MG63 (cell line): ENCODE data around the gene NUMB. TPM values are rescaled to one million over a fixed set of nuclear protein-coding genes. Genes with fewer than 3 reads are reported as not detected.
"Not testable (repeated sequence)": the region's sequence is repeated elsewhere in the genome, so short reads cannot be mapped to it uniquely, and the experiment has no call there.

ENCODE experiments used
- DNase-seq: peaks from one replicate; pipeline ENCODE4 v3.0.0-alpha.2; 2020
- H3K27me3 ChIP-seq: fragments of 250-450 bp; sonication (Bioruptor Pico); 2 replicates; pipeline ENCODE4 v1.5.1; 2020; ENCODE audit warnings: mild to moderate bottlenecking, moderate library complexity
- H3K36me3 ChIP-seq: fragments of 250-450 bp; sonication (Bioruptor Pico); 2 replicates; pipeline ENCODE4 v1.5.1; 2020; ENCODE audit warnings: mild to moderate bottlenecking, moderate library complexity
- H3K4me3 ChIP-seq: fragments of 250-450 bp; sonication (Bioruptor Pico); 2 replicates; pipeline ENCODE4 v1.5.1; 2020; ENCODE audit warnings: mild to moderate bottlenecking, moderate library complexity
- H3K9me3 ChIP-seq: fragments of 250-450 bp; sonication (Bioruptor Pico); 2 replicates; pipeline ENCODE4 v1.5.1; 2020; ENCODE audit warnings: mild to moderate bottlenecking, moderate library complexity
- total RNA-seq: library from RNA; depleted of rRNA; stranded (reverse); fragments of >200 nt; shearing (Covaris generic); gene quantifications from 2 replicates; pipeline ENCODE4 v1.2.3, GENCODE V29; 2014; ENCODE audit warnings: low replicate concordance

The NUMB gene
- total RNA-seq, 1 experiment from 2014 or later, result 12.2 TPM

DNA sequence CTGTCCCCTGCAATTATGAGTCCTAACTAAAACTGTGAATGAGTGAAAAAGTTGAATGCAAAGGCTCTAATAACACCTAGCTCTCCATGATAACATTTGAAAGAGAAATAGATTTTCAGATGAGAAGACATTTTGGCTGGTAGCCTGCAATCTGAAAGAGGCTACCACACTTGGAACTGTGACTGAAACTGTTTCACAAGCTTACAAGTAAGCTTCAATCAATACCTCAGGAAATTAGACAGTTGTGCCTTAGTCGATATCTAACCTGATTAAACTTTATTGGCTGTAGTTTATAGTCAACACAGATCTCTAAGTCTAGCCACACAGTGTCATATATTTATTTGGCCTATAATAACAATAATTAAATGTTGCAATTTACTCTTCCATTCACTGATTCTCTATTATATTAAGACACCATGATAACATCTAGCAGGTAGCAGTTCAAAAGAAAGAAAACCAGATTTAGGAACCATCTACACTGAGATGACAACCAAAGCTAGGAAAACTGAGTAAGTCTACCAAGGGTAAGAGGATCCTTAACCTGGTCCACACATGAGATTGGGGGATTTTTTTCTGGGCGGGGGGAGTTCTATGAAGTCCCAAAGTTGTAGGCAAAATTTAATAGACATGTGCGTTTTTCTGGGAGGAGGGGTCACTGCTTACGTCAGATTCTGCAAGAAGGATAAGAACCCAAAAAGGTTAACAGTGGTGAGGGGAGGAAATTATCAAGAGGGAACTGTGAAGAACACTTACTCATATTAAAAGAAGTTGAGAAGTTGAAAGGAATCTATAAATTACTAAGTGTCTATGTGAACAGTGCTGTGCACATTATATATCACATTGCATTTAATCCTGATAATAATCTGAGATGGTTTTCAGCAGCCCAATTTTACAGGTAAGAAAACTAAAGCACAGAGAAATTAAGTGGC lies 65.8 kb downstream of the NUMB start:
- H3K36me3 ChIP-seq, result no peaks in the 10 kb centered on the region
- H3K9me3 ChIP-seq, result no peaks in the 10 kb centered on the region
- H3K27me3 ChIP-seq, result no peaks in the 10 kb centered on the region
- no peak overlapping the region for H3K4me3 ChIP-seq
- no peak for DNase-seq

DNA sequence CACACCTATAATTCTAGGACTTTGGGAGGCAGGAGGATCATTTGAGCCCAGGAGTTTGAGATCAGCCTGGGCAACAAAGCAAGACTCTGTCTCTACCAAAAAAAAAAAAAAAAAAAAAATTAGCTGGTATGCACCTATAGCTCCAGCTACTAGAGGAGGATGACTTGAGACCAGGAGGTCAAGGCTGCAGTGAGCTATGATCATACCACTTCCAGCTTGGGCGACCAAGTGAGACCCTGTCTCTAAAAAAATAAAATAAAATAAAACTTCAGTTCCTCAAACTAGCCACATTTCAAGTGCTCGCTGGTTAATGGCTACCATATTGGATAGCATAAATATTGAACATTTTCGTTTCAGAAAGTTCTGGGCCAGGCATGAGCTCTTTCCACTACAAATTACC lies 70.5 kb downstream of the NUMB start:
- not testable (repeated sequence) for H3K4me3 ChIP-seq, H3K9me3 ChIP-seq, DNase-seq, H3K27me3 ChIP-seq, H3K36me3 ChIP-seq

DNA sequence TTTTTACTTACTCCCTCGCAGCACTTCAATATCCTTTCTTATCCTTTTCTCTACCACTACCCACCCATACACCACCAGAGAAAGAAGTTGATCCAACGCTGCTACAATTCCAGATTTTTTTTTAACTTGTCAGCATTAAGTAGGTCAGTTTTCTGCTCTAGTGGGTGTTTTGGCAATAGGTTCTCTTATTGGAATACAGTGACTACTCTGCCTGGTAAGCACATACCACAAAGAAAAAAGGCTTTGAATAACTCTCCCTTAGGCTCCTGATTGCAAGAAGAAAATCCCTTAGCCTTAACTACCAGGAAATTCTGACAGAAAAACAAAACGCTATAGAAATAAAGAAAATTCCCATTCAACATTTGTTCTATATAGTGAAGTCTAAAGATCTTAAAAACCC lies 72.0 kb downstream of the NUMB start:
- Histone ChIP-seq H3K9me3 (peaks cover 2% of the 10 kb centered on the region; the same call in 1 of the 2 replicates), H3K27me3 (no peaks in the 10 kb centered on the region), H3K36me3 (peaks cover 5% of the 10 kb centered on the region), H3K4me3 (no peak overlapping the region)
- DNase-seq, result no peak

DNA sequence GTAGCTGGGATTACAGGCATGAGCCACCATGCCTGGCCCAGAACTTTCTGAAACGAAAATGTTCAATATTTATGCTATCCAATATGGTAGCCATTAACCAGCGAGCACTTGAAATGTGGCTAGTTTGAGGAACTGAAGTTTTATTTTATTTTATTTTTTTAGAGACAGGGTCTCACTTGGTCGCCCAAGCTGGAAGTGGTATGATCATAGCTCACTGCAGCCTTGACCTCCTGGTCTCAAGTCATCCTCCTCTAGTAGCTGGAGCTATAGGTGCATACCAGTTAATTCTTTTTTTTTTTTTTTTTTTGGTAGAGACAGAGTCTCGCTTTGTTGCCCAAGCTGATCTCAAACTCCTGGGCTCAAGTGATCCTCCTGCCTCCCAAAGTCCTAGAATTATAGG lies 73.3 kb downstream of the NUMB start:
- not testable (repeated sequence) for H3K9me3 ChIP-seq, H3K27me3 ChIP-seq, DNase-seq, H3K36me3 ChIP-seq, H3K4me3 ChIP-seq

DNA sequence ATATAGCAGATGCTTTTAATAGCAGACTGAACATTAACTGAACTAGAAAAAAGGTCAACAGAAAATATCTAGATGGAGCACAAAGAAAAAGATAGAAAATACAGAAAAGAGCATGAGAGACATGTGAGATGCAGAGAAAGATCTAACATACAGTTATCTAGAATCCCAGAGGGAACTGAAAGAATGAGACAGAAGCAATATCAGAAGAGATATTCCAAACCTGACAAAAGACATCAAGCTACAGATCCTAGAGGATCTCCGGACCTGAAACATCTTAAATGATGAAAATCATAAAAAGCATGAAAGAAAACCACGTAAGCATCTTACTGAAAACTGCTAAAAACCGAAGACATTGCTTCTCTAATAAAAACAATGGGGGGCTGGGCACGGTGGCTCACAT lies 75.0 kb downstream of the NUMB start:
- H3K27me3 ChIP-seq, result no peaks in the 10 kb centered on the region
- no peak for DNase-seq
- no peak overlapping the region for H3K4me3 ChIP-seq
- H3K36me3 ChIP-seq, result peaks cover 5% of the 10 kb centered on the region
- peaks cover 2% of the 10 kb centered on the region; the same call in 1 of the 2 replicates for H3K9me3 ChIP-seq

DNA sequence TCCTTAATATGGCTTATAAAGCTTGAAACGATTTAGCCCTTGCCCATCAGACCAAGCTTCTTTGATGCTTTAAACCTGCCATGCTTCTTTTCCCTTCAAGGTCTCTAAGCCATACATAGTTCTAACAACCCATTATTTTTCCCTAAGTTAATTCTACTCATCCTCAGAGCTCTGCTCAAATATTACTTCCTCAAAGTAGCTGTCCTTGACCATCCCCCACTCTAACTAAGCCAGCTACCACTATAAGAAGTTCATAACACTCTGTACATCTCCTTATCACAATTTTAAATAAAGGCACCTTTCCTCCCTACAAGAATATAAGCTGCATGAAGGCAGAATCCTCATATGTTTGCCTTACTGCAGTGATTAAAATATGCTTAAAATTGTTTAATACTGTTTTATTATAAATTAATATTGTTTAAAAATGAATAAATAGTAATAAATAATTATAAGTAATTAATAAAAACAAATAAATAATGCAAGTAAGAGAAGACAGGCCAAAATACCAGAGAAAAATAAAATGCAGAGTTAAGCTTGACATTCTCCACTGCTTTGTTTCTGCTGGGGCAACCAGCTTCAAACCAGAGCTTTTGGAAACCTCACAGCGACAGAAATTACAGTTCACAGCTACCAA lies 76.8 kb downstream of the NUMB start:
- no peak for DNase-seq

DNA sequence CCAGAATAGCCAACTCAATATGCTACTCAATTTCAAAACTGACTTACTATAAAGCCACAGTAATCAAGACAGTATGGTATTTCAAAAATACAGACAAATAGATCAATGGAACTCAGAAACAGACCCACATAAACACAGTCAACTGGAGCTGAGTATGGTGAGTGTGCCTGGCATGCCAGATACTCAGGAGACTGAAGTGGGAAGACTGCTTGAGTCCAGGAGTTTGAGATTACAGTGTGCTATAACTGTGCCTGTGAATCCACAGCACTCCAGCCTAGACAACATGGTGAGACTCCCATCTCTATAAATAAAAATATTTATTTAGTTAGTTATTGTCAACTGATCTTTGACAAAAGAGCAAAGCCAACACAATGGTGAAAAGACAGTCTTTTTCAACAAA lies 81.8 kb downstream of the NUMB start:
- H3K9me3 ChIP-seq, result no peaks in the 10 kb centered on the region
- no peak overlapping the region for H3K4me3 ChIP-seq
- no peaks in the 10 kb centered on the region for H3K36me3 ChIP-seq
- no peaks in the 10 kb centered on the region for H3K27me3 ChIP-seq
- no peak for DNase-seq

More for the DNA sequence above, 76.8 kb downstream of the NUMB start:
- Histone ChIP-seq H3K36me3 (peaks cover 5% of the 10 kb centered on the region), H3K27me3 (no peaks in the 10 kb centered on the region), H3K4me3 (no peak overlapping the region), H3K9me3 (peaks cover 2% of the 10 kb centered on the region; the same call in 1 of the 2 replicates)

DNA sequence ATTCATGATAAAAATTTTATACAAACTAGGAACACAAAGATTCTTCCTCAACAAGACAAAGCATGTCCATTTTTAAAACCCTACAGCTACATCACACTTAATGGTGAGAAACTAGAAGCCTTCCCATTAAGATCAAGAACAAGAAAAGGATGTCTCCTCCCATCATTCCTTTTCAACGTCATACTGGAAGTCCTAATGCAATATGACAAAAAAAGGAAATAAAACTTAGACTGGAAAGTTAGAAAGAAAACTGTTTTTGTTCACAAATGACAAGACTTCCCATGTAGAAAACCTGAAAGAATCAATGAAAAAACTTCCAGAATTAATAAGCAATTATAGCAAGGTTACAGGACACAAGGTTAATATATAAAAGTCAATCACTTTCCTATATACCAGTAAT lies 82.5 kb downstream of the NUMB start:
- H3K36me3 ChIP-seq, result no peaks in the 10 kb centered on the region
- no peak for DNase-seq
- no peaks in the 10 kb centered on the region for H3K9me3 ChIP-seq
- no peaks in the 10 kb centered on the region for H3K27me3 ChIP-seq
- no peak overlapping the region for H3K4me3 ChIP-seq

DNA sequence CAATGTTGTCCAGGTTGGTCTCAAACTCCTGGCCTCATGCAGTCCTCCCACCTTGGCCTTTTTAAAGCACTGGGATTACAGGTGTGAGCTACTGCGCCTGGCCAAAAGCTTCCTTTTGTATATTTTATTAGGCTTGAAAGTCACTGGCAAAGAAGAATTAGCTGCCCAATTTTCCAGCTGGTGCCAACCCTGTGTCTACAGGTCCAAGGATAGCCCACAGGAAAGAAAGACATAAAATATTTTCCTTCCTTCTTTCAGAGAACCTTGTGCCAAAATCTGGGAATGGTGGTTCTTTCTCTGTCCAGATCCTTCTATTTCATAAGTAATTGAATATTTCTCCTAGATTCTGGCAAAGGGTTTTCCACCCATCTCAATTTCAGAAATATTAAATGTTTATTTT lies 84.1 kb downstream of the NUMB start:
- no peak for DNase-seq
- no peaks in the 10 kb centered on the region for H3K36me3 ChIP-seq
- H3K27me3 ChIP-seq, result no peaks in the 10 kb centered on the region
- no peaks in the 10 kb centered on the region for H3K9me3 ChIP-seq
- no peak overlapping the region for H3K4me3 ChIP-seq

DNA sequence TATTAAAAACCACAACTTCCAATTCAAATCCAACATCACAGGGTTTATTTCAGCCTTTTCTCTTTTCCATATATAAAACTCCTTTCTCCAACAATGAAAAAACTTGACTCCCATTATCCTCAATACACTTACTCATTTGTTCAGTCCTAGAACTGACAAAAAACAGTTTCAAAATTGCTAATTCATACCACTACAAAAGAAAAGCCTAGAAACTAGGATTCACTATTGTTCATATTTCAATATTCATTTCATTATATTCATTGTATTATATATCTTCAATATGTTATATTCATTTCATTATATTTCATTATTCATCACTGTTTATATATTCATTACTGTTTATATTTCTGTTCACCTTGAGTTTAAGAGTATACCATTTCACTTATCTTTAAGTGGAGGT lies 85.8 kb downstream of the NUMB start:
- Histone ChIP-seq H3K4me3 (no peak overlapping the region), H3K27me3 (no peaks in the 10 kb centered on the region), H3K9me3 (no peaks in the 10 kb centered on the region), H3K36me3 (no peaks in the 10 kb centered on the region)
- no peak for DNase-seq

DNA sequence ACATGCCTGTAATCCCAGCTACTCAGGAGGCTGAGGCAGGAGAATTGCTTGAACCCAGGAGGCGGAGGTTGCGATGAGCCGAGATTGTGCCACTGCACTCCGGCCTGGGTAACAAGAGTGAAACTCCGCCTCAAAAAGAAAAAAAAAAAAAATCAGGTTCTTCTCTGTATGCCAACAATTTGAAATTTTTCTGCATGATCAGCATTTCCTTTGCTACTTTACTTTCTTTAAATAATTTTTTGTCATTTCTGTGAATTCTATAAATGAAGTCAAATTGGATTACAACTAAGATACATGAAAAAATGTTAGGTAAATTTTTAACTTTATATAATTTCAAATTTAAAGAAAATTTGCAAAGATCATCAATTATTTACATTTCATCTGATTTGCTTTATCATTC lies 87.8 kb downstream of the NUMB start:
- DNase-seq, result no peak

DNA sequence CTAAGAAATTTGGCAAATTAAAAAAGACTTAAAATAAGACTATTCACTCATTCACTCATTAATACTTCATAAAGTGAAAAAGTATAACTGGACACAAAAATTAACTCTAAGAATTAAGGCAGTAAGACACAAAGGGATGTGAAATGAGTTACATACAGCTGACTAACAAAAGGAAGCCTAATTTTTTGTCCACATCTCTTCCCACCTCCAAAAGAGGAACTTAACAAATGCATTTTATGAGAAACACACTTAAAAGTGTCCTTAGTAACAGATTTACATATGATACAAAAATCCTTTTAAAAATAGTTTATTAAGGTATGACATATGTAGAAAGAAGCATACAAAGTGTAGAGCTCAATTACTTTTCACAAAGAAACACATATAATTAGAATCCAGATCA lies 88.9 kb downstream of the NUMB start:
- no peaks in the 10 kb centered on the region for H3K36me3 ChIP-seq
- H3K9me3 ChIP-seq, result no peaks in the 10 kb centered on the region
- no peak overlapping the region for H3K4me3 ChIP-seq
- H3K27me3 ChIP-seq, result no peaks in the 10 kb centered on the region
- DNase-seq, result no peak

More for the DNA sequence above, 87.8 kb downstream of the NUMB start:
- Histone ChIP-seq H3K36me3 (no peaks in the 10 kb centered on the region), H3K4me3 (no peak overlapping the region), H3K9me3 (no peaks in the 10 kb centered on the region), H3K27me3 (no peaks in the 10 kb centered on the region)

DNA sequence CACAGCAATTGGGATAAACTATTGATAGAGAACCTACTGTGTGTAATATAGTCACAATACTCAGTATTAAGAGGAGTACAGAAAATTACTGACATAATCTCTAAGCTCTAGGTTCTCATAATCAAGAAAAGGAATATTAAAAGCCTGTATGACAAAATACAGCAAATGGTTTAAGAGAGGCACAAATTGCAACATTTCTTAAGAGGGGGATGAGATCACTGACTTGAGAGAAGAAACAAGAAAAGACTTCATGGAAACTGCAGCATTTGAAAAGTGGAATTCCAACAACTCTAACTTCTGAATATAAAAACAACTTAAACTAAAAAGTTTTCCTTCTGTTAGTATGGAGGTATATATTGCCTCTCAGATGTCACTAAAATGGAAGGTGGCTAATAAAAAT lies 89.7 kb downstream of the NUMB start:
- no peaks in the 10 kb centered on the region for H3K27me3 ChIP-seq
- no peaks in the 10 kb centered on the region for H3K9me3 ChIP-seq
- no peak overlapping the region for H3K4me3 ChIP-seq
- DNase-seq, result no peak
- no peaks in the 10 kb centered on the region for H3K36me3 ChIP-seq

DNA sequence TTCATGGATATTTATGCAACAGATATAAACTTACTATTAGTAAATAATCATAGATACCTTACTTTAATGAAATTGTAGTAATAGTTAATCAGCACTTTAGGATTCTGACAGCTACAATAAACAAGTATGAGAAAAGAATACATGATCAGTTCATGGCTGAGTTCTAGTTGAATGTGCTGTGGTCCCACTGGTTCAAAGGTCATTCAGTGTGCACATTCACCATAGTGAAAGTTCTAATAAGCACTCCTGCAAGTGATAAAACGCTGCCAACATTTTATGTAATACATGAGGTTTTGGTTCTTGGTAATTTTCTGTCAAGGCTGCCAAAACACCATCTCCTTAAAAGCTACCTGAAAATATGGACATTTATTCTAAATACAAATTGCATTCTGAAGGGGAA lies 92.6 kb downstream of the NUMB start:
- Histone ChIP-seq H3K27me3 (no peaks in the 10 kb centered on the region), H3K4me3 (no peak overlapping the region), H3K36me3 (no peaks in the 10 kb centered on the region), H3K9me3 (no peaks in the 10 kb centered on the region)
- no peak for DNase-seq

DNA sequence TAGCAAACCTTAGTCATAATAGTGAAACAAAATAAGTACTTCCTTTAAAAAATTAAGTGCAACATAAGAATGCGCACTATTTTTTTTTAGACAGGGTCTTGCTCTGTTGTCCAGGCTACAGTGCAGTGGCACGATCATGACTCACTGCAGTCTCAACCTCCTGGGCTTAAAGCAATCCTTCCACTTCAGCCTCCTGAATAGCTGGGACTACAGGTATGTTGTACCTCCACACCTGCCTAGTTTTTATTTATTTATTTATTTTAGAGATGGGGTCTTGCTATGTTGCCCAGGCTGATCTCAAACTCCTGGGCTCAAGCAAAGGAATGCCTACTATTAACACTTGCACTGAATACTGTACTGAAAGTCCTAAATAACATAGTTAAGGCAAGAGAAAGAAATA lies 93.8 kb downstream of the NUMB start:
- Histone ChIP-seq H3K9me3 (no peaks in the 10 kb centered on the region), H3K36me3 (no peaks in the 10 kb centered on the region), H3K4me3 (no peak overlapping the region), H3K27me3 (no peaks in the 10 kb centered on the region)
- no peak for DNase-seq

DNA sequence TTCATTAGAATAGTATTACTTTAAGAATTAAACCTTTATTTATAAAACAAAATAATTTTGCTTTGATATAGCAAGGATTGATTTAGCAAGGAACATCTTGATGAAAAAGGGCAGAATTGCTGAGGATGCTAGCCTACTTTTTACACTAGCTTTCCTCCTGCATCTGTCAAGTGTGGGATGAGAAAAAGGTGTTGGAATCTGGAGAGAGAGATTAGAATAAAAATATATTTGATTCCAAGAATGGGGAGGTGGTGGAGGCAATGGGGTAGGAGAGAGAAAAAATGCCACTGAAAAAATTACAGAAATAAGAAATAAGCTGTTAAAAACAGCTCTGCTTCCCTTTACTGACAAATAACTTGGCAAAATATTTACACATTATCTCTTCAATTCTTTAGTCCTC lies 98.9 kb downstream of the NUMB start:
- no peak for DNase-seq
- Histone ChIP-seq H3K36me3 (no peaks in the 10 kb centered on the region), H3K4me3 (no peak overlapping the region), H3K9me3 (no peaks in the 10 kb centered on the region), H3K27me3 (no peaks in the 10 kb centered on the region)

DNA sequence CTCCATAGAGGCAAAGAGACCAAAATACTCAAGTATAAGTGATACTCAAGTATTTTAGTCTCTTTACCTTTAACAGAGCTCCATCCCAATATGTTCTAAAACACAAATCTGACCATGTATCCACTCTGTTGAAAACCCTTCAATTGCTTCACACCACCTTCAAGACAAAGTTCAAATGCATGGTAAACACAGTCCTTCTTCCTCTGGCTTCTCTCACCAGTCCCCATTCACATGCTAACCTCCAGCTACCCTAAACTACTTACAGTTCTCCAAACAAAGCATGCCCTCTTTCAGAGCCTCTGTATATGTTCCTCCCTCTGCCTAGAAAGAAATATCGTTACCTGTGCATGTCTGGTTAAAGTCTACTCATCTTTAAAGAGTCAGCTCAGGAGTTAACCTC lies 100.2 kb downstream of the NUMB start:
- no peak for DNase-seq
- no peaks in the 10 kb centered on the region for H3K36me3 ChIP-seq
- no peaks in the 10 kb centered on the region for H3K9me3 ChIP-seq
- H3K27me3 ChIP-seq, result no peaks in the 10 kb centered on the region
- no peak overlapping the region for H3K4me3 ChIP-seq

DNA sequence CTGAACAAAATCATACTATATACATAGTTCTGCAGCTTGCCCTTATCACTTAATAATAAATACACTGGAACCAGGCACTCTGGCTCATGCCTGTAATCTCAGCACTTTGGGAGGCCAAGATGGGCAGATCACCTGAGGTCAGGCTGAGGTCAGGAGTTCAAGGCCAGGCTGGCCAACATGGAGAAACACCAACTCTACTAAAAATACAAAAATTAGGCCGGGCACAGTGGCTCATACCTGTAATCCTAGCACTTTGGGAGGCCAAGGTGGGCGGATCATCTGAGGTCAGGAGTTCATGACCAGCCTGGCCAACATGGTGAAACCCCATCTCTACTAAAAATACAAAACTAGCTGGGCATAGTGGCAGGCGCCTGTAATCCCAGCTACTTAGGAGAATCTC lies 109.3 kb downstream of the NUMB start:
- not testable (repeated sequence) for H3K9me3 ChIP-seq, H3K27me3 ChIP-seq, H3K4me3 ChIP-seq, DNase-seq, H3K36me3 ChIP-seq
